ENCODE data around the gene NUP153.
"Not testable (repeated sequence)": the region's sequence is repeated elsewhere in the genome, so short reads cannot be mapped to it uniquely, and the experiment has no call there.

NUP153 gene

DNA sequence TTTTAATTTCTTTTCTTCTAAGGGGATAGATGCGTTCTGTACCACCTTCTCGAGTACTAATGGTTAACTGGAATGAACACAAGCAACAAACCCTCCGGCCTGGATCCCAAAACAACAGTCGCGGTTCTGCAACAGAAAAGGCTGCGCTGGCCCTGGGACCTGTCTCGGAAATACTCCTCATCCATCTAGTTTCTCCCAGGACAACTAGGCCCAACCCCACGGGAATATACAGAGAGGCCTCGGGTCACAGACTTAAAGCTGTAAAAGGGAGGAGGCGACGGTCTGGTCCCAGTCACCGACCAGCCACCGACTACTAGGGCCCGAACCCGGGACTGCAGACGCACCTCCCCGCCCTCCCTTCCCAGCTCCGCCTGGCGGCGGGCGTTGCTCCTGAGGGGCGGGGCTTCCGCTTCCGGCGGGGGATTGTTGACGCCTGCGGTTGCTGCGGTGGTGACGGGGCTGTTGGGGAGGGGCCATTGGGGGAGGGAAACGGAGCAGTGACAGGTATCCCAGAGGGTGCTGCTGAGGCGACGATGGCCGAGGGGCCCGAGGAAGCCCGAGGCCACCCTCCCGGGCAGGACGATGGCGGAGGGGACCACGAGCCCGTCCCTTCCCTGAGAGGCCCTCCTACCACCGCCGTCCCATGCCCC lies 106.7 kb downstream of the NUP153 start, which contains the start of gene FAM8A1:
FAM8A1 (plus strand) TSS at position 426 of the 650 bp plus-strand sequence; CDS start at position 534, 108 bp downstream.
- DNase-seq, result peak; percentile 88

DNA sequence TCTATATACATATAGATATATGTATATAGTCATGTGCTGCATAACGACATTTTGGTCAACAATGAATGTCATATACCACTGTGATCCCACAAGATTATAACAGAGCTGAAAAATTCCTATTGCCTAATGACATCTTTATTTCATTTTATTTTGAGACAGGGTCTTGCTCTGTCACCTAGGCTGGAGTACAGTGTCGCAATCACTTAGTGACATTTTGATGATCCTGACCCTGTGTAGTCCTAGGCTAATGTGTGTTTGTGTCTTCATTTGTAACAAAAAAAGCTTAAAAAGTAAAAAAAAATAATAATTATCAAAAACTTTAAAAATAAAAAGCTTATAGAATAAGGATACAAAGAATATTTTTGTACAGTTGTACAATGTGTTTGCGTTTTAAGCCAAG lies 110.6 kb downstream of the NUP153 start:
- no peak for DNase-seq

DNA sequence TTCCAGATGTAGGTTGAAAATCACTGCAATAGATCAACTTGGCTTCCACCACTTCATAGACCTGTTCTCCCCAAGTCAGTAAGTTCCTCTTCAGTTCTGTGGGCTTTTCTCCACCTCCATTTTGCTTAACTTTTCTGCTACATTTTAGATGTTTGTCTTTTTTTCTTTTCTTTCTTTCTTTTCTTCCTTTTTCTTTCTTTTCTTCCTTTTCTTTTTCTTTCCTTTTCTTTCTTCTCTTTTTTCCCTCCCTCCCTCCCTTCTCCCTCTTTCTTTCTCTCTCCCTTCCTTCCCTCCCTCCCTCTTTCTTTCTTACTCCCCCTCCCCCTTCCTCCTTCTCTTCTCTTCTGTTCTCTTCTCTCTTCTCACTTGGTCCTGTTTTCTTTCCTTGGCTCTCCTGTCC lies 113.5 kb downstream of the NUP153 start:
- DNase-seq, result no peak

DNA sequence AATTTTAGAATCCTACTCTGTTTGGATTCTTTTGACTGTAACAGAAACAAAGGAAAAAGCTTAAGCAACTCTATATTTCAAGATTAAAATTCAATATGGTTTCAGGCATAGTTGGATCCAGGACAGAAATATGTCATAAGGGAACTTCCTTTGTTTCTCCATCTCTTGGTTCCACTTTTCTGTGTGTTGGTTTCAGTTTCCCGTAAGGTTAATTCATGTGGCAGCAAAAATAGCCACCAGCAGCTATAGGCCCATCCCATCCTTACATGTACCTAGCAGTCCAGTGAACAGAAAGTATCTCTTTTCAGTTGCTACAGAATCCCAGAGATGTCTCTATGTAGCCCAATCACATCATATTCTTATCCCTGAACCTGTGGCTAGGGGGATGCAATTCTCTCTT lies 115.4 kb downstream of the NUP153 start:
- no peak for DNase-seq

DNA sequence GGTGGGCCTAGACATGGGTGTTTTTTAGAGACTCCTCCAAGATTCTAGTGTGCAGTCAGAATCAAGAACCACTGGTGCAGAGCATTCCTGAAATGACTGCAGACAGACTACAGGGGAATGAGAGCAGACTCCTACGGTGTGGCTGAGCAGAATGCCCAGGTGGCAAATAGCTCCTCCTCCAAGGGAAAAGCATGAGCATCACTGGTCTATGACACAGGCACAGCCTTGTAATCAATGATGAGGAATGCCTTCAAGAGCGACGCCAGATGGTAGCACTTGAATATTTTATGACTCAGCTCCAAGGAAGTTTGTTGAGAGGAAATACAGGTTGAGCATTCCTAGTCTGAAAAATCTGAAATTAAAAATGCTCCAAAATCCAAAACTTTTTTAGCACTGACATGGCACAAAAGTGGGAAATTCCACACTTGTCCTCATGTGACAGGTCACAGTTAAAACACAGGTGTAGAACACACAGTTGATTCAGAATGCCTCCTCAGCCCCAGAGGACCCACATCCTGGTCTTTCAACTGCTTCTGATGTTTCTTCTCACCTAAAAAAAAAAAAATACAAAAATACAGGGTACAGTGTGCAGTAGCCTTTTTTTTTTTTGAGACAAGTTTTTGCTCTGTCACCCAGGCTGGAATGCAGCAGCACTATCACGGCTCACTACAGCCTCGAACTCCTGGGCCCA lies 117.2 kb downstream of the NUP153 start:
- DNase-seq, result no peak

DNA sequence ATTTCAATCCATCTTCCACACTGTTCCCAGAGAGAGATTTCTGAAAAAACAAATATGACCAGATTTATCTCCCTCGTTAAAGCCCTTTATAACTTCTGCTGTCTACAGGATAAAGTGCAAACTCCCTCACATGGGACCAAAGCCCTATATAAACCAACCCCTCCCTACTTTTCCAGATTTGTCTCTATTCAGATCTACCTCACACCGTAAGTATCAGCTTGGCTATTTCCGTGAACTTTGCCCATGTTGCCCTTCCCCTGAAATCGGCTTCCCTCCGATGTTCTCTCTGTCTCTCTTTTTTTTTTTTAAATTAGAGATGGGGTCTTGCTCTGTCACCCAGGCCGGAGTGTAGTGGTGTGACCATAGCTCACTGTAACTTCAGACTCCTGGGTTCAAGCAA lies 118.7 kb downstream of the NUP153 start:
- no peak for DNase-seq

DNA sequence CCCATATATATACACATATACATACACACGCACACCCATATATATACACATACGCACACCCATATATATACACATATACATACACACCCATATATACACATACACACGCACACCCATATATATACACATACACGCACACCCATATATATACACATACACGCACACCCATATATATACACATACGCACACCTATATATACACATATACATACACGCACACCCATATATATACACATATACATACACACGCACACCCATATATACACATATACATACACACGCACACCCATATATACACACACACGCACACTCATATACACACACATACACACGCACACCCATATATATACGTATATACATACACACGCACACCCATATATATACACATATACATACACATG lies 120.1 kb downstream of the NUP153 start:
- DNase-seq, result not testable (repeated sequence)

DNA sequence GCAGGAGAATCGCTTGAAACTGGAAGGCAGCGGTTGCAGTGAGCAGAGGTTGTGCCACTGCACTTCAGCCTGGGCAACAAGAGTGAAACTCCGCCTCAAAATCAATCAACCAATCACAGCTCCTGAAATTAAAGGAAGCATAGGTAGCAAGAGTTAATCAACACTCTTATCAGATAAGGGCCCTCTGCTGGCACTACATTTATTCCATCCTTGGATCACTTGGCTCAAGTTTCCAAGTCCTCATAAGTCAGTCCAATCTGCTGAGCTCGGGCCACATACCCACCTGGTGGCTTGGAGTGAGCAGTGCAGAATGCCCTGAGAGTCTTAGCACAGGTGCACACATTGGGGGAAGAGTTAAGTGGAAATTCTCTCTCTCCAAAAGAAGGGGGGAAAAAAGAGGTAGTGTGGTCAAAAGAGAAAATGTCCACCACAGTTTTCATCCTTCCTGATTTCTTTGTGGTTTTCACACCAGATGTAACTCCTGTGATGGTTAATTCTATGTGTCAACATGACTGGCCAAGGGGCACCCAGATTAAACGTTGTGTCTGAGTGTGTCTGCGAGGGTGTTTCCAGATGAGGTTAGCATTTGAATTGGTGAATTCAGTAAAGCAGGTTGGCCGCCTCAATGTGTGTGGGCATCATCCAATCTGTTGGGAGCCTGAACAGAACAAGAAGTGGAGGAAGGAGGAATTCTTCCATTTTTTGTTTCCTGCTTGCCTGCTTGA lies 120.8 kb downstream of the NUP153 start:
- no peak for DNase-seq

DNA sequence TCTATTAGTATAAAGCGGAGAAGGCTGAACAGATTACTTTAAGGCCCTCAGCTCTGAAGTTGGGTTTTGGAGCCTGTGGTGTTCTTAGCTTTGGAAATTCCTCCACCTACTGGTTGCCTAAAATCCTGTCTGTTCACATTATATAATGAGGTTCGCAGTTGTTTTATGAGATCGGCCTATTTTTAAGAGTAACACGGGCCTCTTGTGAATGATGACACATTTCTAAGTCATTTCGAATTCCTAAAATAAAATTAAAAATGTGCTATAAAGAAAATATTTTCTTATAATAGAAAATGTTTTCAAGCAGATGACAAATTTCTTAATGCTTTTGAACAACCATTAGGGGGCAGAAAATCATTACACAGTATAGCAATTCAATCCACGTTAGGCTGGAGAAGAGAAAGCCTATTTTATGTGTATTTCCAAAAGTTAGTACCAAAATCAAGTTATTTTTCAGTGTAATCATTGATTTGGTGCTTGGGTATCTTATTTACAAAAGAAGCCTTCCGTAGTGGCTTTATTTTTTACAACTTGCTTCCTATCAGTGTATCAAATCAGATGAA lies 122.4 kb downstream of the NUP153 start:
- no peak for DNase-seq

DNA sequence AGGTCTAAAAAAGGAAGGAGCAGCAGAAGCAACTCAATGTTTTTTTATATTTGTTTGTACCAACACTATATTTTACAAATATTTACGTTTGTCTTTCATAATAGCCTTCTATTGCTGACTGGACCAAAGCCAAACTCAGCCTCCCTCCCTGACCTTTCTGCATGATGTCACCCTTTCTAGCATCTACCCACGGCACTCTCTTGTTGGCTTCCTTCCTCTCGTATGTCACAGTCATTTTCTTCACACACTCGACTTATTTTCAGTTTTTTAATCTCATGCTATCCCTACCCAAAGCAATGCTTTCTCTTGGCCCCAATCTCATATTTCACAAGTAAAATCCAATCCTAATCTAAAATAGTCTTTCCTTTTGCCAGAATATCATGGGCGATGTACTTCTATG lies 122.9 kb downstream of the NUP153 start:
- no peak for DNase-seq

DNA sequence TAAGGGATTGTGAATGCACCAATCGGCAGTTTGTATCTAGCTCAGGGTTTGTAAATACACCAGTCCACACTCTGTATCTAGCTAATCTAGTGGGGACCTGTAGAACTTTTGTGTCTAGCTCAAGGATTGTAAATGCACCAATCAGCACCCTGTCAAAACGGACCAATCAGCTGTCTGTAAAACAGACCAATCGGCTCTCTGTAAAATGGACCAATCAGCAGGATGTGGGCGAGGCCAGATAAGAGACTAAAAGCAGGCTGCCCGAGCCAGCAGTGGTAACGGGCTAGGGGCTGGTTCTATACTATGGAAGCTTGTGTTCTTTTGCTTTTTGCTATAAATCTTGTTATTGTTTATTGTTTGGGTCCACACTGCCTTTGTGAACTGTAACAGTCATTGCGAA lies 125.4 kb downstream of the NUP153 start:
- not testable (repeated sequence) for DNase-seq

DNA sequence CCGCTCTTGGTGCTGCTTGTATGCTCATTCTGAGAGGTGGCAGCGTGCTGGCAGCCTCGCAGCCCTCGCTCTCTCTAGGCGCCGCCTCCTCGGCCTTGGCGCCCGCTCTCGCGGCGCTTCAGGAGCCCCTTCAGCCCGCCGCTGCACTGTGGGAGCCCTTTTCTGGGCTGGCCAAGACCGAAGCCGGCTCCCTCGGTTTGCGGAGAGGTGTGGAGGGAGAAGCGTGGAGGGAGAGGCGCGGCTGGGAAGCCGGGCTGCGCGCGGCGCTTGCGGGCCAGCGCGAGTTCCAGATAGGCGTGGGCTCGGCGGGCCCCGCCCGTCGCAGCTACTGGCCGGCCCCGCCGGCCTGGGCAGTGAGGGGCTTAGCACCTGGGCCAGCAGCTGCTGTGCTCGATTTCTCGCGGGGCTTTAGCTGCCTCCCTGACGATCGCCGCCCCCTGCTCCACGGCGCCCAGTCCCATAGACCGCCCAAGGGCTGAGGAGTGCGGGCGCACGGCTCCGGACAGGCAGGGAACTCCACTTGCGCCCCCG lies 126.1 kb downstream of the NUP153 start:
- peak; percentile 4 for DNase-seq

DNA sequence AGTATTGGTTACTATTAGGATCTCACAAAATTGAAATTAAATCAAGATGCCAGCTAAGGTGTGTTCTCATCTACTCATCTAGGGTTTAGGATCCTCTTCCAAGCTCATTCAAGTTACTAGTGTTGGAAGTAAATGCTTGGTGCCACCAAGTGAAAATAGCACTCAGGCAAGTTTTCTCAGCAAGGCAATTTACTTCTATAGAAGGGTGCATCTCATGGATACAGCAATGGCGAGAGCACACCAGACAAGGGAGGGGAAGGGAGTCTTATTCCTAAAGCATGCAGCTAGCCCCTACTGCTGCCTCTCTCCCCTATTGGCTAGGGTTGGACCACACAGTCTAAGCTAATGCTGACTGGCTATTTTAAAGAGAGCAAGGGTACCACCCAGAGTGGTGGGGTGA lies 129.7 kb downstream of the NUP153 start:
- no peak for DNase-seq

DNA sequence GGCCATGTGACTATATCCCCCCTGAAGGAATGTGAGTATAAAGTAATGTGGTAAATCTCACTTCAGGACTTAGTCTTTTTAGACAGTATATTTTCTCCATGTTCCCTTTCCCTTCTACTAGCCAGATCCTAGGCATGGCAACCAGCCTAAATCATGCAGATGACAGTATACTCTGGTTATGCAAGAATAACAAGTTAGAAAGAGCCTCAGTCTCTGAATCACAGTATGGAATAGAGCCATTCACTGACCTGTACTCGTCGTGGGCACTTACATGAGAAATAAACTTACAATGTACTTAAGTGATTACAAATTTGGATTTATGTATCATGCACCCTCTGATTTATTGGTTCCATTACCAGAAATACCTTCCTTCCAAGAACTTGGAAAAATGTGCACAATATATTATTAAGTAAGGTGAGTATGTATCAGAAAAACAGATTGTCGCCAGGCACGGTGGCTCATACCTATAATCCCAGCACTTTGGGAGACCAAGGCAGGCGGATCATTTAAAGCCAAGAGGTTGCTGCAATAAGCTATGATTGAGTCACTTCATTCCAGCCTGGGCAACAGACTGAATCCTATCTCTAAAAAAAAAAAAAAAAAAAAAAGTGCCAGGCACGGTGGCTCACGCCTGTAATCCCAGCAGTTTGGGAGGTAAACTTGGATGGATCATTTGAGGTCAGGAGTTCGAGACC lies 131.7 kb downstream of the NUP153 start:
- no peak for DNase-seq

DNA sequence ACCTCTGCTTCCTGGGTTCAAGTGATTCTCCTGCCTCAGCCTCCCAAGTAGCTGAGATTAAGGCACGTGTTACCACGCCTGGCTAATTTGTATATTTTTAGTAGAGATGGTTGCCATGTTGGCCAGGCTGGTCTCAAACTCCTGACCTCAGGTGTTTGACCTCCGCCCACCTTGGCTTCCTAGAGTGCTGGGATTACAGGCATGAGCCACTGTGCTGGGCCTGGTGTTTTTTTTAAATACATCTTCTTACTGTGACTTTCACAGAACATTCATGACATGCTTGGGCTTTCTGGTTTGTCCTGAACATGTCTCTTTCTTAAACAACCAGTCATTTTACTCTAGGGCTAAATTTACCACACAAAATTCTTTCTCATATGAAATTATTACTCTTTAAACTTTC lies 141.3 kb downstream of the NUP153 start:
- no peak for DNase-seq
